OCI-LY1 (cell line): ENCODE results near the gene SLC26A11.

Experiments
- H2AFZ ChIP-seq: fragments of 200-600 bp; sonication (generic), shearing (Covaris generic); 2 replicates; pipeline ENCODE4 v1.6.0; 2014; ENCODE audit warnings: antibody characterized with exemption, mild to moderate bottlenecking, low read length
- H3F3A ChIP-seq: fragments of 200-600 bp; sonication (generic), shearing (Covaris generic); 2 replicates; pipeline ENCODE4 v1.6.0; 2014; ENCODE audit warnings: mild to moderate bottlenecking, antibody characterized with exemption, low read length, moderate library complexity; ENCODE audit not compliant: insufficient read depth
- H3K27ac ChIP-seq: fragments of 200-600 bp; sonication (generic); 2 replicates; pipeline ENCODE4 v1.5.1; 2014; ENCODE audit warnings: low read length, mixed run types, mild to moderate bottlenecking, low read depth; ENCODE audit not compliant: poor library complexity, severe bottlenecking
- H3K27me3 ChIP-seq: fragments of 200-600 bp; sonication (generic); 2 replicates; pipeline ENCODE4 v1.6.0; 2014; ENCODE audit warnings: antibody characterized with exemption, mild to moderate bottlenecking, low read length, moderate library complexity; ENCODE audit not compliant: insufficient read depth
- H3K36me3 ChIP-seq: fragments of 200-600 bp; sonication (generic); 2 replicates; pipeline ENCODE4 v1.6.1; 2014; ENCODE audit warnings: mild to moderate bottlenecking, antibody characterized with exemption, low read length, moderate library complexity, mixed read lengths; ENCODE audit not compliant: insufficient read depth
- H3K4me1 ChIP-seq: fragments of 200-600 bp; sonication (generic); 2 replicates; pipeline ENCODE4 v1.5.1; 2014; ENCODE audit warnings: mild to moderate bottlenecking, low read length, moderate library complexity; ENCODE audit not compliant: insufficient read depth, severe bottlenecking
- H3K4me2 ChIP-seq: fragments of 200-600 bp; sonication (generic), shearing (Covaris generic); 2 replicates; pipeline ENCODE4 v1.6.1; 2014; ENCODE audit warnings: low read length
- H3K4me3 ChIP-seq: fragments of 200-600 bp; sonication (generic); 2 replicates; pipeline ENCODE4 v1.5.1; 2014; ENCODE audit warnings: low read length, low read depth, mild to moderate bottlenecking, mixed read lengths; ENCODE audit not compliant: poor library complexity, severe bottlenecking
- H3K79me2 ChIP-seq: fragments of 200-600 bp; shearing (Covaris generic); 2 replicates; pipeline ENCODE4 v1.6.1; 2016; ENCODE audit warnings: mixed run types, low read length, mixed read lengths; ENCODE audit not compliant: insufficient read depth
- H3K9ac ChIP-seq: fragments of 200-600 bp; sonication (generic), shearing (Covaris generic); 2 replicates; pipeline ENCODE4 v1.6.1; 2014; ENCODE audit warnings: mild to moderate bottlenecking, low read length, mixed read lengths
- H3K9me2 ChIP-seq: fragments of 200-600 bp; sonication (generic), shearing (Covaris generic); 2 replicates; pipeline ENCODE4 v1.6.1; 2014; ENCODE audit warnings: low read depth, mild to moderate bottlenecking, low read length, mixed read lengths
- H3K9me3 ChIP-seq: fragments of 200-600 bp; shearing (Covaris generic); 2 replicates; pipeline ENCODE4 v1.6.1; 2014; ENCODE audit warnings: low read length, mixed read lengths
- H4K20me1 ChIP-seq: fragments of 200-600 bp; sonication (generic), shearing (Covaris generic); 2 replicates; pipeline ENCODE4 v1.6.0; 2016; ENCODE audit warnings: mild to moderate bottlenecking, low read length; ENCODE audit not compliant: insufficient read depth
- CTCF ChIP-seq: fragments of 200-600 bp; sonication (generic), shearing (Covaris generic); IDR thresholded peaks from 2 replicates; pipeline ENCODE4 v1.5.1; 2017; ENCODE audit warnings: mild to moderate bottlenecking, antibody characterized with exemption, low read length, moderate library complexity, mixed read lengths
- EZH2 ChIP-seq: fragments of 200-600 bp; sonication (generic), shearing (Covaris generic); IDR thresholded peaks from 2 replicates; pipeline ENCODE4 v1.8.0; 2017; ENCODE audit warnings: borderline replicate concordance, mixed run types, mild to moderate bottlenecking, antibody characterized with exemption, low read length, moderate library complexity, mixed read lengths

Gene SLC26A11

GRCh38 chr17:80220054-80220735, at the start of gene SLC26A11, which contains the start of gene SGSH:
Gene SLC26A11 (plus strand): TSS chr17:80220427. CDS start chr17:80221561, 1,134 bp downstream.
Gene SGSH (minus strand): TSS chr17:80220333. CDS start chr17:80220313, 20 bp downstream.
- TF ChIP-seq EZH2 = no peak
- H2AFZ ChIP-seq = no peak within 1 kb of the TSS

GRCh38 chr17:80171681-80172080, 48.5 kb upstream of the SLC26A11 start:
- Histone ChIP-seq H2AFZ (no peak overlapping the region), H3K4me3 (no peak overlapping the region), H3F3A (no peaks in the 10 kb centered on the region), H3K9ac (no peak overlapping the region), H3K79me2 (no peaks in the 10 kb centered on the region), H3K27me3 (no peaks in the 10 kb centered on the region), H3K4me2 (no peak overlapping the region), H3K9me3 (no peaks in the 10 kb centered on the region), H4K20me1 (no peaks in the 10 kb centered on the region), H3K27ac (no peak overlapping the region), H3K36me3 (no peaks in the 10 kb centered on the region), H3K4me1 (no peaks in the 10 kb centered on the region), H3K9me2 (no peaks in the 10 kb centered on the region)
- TF ChIP-seq CTCF = no peak
- no peak for TF ChIP-seq EZH2

More at GRCh38 chr17:80220054-80220735, at the start of gene SLC26A11, which contains the start of gene SGSH:
- H3K36me3 ChIP-seq = no peaks in the 10 kb centered on the region
- no peaks in the 10 kb centered on the region for H3K9me3 ChIP-seq
- peak within 1 kb of the TSS; percentile 50 for H3K4me3 ChIP-seq
- no peaks in the 10 kb centered on the region; the same call in 1 of the 2 replicates for H3F3A ChIP-seq
- peaks cover 16% of the 10 kb centered on the region for H3K4me1 ChIP-seq
- H3K79me2 ChIP-seq = no peaks in the 10 kb centered on the region
- H4K20me1 ChIP-seq = no peaks in the 10 kb centered on the region
- peaks cover 30% of the 10 kb centered on the region; the same call in 1 of the 2 replicates for H3K27me3 ChIP-seq
- H3K9me2 ChIP-seq = no peaks in the 10 kb centered on the region
- H3K4me2 ChIP-seq = peak within 1 kb of the TSS; percentile 57
- no peak within 1 kb of the TSS for H3K27ac ChIP-seq
- H3K9ac ChIP-seq = no peak within 1 kb of the TSS

GRCh38 chr17:80173126-80173525, 47.1 kb upstream of the SLC26A11 start:
- H4K20me1 ChIP-seq = no peaks in the 10 kb centered on the region
- no peak overlapping the region for H3K4me3 ChIP-seq
- H3K9ac ChIP-seq = no peak overlapping the region
- no peaks in the 10 kb centered on the region for H3F3A ChIP-seq
- no peaks in the 10 kb centered on the region for H3K9me3 ChIP-seq
- no peak for TF ChIP-seq CTCF
- TF ChIP-seq EZH2 = no peak
- no peak overlapping the region for H2AFZ ChIP-seq
- H3K36me3 ChIP-seq = no peaks in the 10 kb centered on the region
- no peaks in the 10 kb centered on the region for H3K4me1 ChIP-seq
- H3K27me3 ChIP-seq = peaks cover 3% of the 10 kb centered on the region; the same call in 1 of the 2 replicates
- no peaks in the 10 kb centered on the region for H3K79me2 ChIP-seq
- H3K9me2 ChIP-seq = no peaks in the 10 kb centered on the region
- no peak overlapping the region for H3K4me2 ChIP-seq
- no peak overlapping the region for H3K27ac ChIP-seq

- TF ChIP-seq EZH2 (no peak), CTCF (no peak)
- H3K79me2 ChIP-seq = no peaks in the 10 kb centered on the region
- H3K4me2 ChIP-seq = no peak overlapping the region
These were observed 46.3 kb upstream of the SLC26A11 start for GRCh38 chr17:80173916-80174315.

More at GRCh38 chr17:80173916-80174315, 46.3 kb upstream of the SLC26A11 start:
- no peak overlapping the region for H3K4me3 ChIP-seq
- H3K9me2 ChIP-seq = no peaks in the 10 kb centered on the region
- H3K27ac ChIP-seq = no peak overlapping the region
- no peak overlapping the region for H2AFZ ChIP-seq
- no peaks in the 10 kb centered on the region for H3F3A ChIP-seq
- no peak overlapping the region for H3K9ac ChIP-seq
- H3K9me3 ChIP-seq = no peaks in the 10 kb centered on the region
- H3K4me1 ChIP-seq = no peaks in the 10 kb centered on the region
- peaks cover 3% of the 10 kb centered on the region; the same call in 1 of the 2 replicates for H3K27me3 ChIP-seq
- H3K36me3 ChIP-seq = no peaks in the 10 kb centered on the region
- H4K20me1 ChIP-seq = no peaks in the 10 kb centered on the region
